HCT116 (cell line): ENCODE results near the gene C12orf57. TPM values are rescaled to one million over a fixed set of nuclear protein-coding genes. Genes with fewer than 3 reads are reported as not detected.

Experiments used
- ATAC-seq: fragments of 200-7000 bp; cut with Tn5 transposase; 2 replicates; pipeline ENCODE4 v1.9.1; 2020; ENCODE audit warnings: mild to moderate bottlenecking, moderate library complexity
- BruUV-seq: library from RNA; stranded (reverse); fragments of 400-500 nt; replicated peaks from 2 replicates; lab custom pipeline; 2021; lab: Mats Ljungman, UMichigan
- CTCF ChIA-PET: fragments of 300-600 bp; sonication (Branson Sonifier 250); formaldehyde crosslinking; loops from one replicate; lab custom pipeline; 2021; ENCODE audit warnings: antibody characterized with exemption; lab: Charles Lee
- POLR2A ChIA-PET: fragments of 300-600, 350-600 bp; sonication (Branson Sonifier 250); formaldehyde crosslinking; loops from one replicate; lab custom pipeline; 2021; ENCODE audit warnings: antibody characterized with exemption; lab: Charles Lee
- RAD21 ChIA-PET, 2 experiments: fragments of 300-600 bp; sonication (Branson Sonifier 250); formaldehyde crosslinking; loops; one replicate each; lab custom pipeline; 2023; ENCODE audit warnings: low total read pairs in 2 of 2; ENCODE audit not compliant: uncharacterized antibody in 2 of 2, unreplicated experiment in 2 of 2, low non-redundant PET in 1 of 2; lab: Charles Lee
- DNase-seq: peaks from one replicate; pipeline ENCODE4 v3.0.0-alpha.2; 2010; ENCODE audit warnings: low read depth, low spot score
- H2AFZ ChIP-seq: fragments of 200-600 bp; shearing (Covaris generic), sonication (generic); 2 replicates; pipeline ENCODE4 v1.6.1; 2017; ENCODE audit warnings: low read depth, mixed run types, mixed read lengths, antibody characterized with exemption, low read length; ENCODE audit not compliant: poor library complexity, severe bottlenecking
- H3K27ac ChIP-seq: 2 replicates; pipeline ENCODE4 v1.5.1; 2012; ENCODE audit warnings: low read depth, low read length
- H3K27me3 ChIP-seq: fragments of 200-600 bp; sonication (generic); 2 replicates; pipeline ENCODE4 v1.6.1; 2016; ENCODE audit warnings: mixed run types, low read length, mixed read lengths; ENCODE audit not compliant: insufficient read depth
- H3K36me3 ChIP-seq, 2 experiments: fragments of 200-500 bp in 1 of 2; fragments of 200-600 bp in 1 of 2; sonication (Bioruptor generic) in 1 of 2; sonication (generic) in 1 of 2; 2 replicates each; pipeline versions ENCODE4 v1.5.1 to v1.6.1; 2014 to 2016; ENCODE audit warnings: low read length in 2 of 2, inconsistent platforms in 1 of 2, mixed read lengths in 1 of 2, mixed run types in 1 of 2; ENCODE audit not compliant: insufficient read depth in 2 of 2, control insufficient read depth in 1 of 2
- H3K4me1 ChIP-seq, 2 experiments: fragments of 200-600 bp in 1 of 2; sonication (generic) in 1 of 2; 2 replicates each; pipeline versions ENCODE4 v1.5.1 to v1.6.1; 2012 to 2017; ENCODE audit warnings: low read length in 2 of 2, inconsistent platforms in 1 of 2, mild to moderate bottlenecking in 1 of 2, mixed read lengths in 1 of 2, mixed run types in 1 of 2, moderate library complexity in 1 of 2; ENCODE audit not compliant: insufficient read depth in 2 of 2, control insufficient read depth in 1 of 2
- H3K4me2 ChIP-seq: fragments of 200-600 bp; sonication (generic); 2 replicates; pipeline ENCODE4 v1.6.1; 2017; ENCODE audit warnings: mixed run types, low read length, mixed read lengths
- H3K4me3 ChIP-seq, 2 experiments: fragments of 200-600 bp in 1 of 2; sonication (generic) in 1 of 2; replicated peaks in 1 of 2; 2 replicates each; pipeline ENCODE4 v1.5.1; 2011 to 2016; ENCODE audit warnings: low read length in 2 of 2, control low read depth in 1 of 2, low read depth in 1 of 2, mild to moderate bottlenecking in 1 of 2, mixed read lengths in 1 of 2, mixed run types in 1 of 2
- H3K79me2 ChIP-seq: fragments of 200-600 bp; sonication (generic); 2 replicates; pipeline ENCODE4 v1.6.1; 2017; ENCODE audit warnings: mild to moderate bottlenecking, mixed run types, low read length, moderate library complexity, mixed read lengths; ENCODE audit not compliant: insufficient read depth
- H3K9ac ChIP-seq: fragments of 200-600 bp; sonication (generic); 2 replicates; pipeline ENCODE4 v1.6.1; 2016; ENCODE audit warnings: low read length, mixed read lengths
- H3K9me2 ChIP-seq: fragments of 200-600 bp; sonication (generic), shearing (Covaris generic); 2 replicates; pipeline ENCODE4 v1.6.1; 2017; ENCODE audit warnings: mixed run types, mild to moderate bottlenecking, moderate library complexity; ENCODE audit not compliant: insufficient read depth
- H3K9me3 ChIP-seq, 2 experiments: fragments of 200-500 bp in 1 of 2; fragments of 200-600 bp in 1 of 2; sonication (Bioruptor generic) in 1 of 2; sonication (generic) in 1 of 2; 2 replicates each; pipeline ENCODE4 v1.6.1; 2014 to 2017; ENCODE audit warnings: low read length in 2 of 2, mixed read lengths in 2 of 2, inconsistent platforms in 1 of 2, low read depth in 1 of 2, mild to moderate bottlenecking in 1 of 2, mixed run types in 1 of 2, moderate library complexity in 1 of 2; ENCODE audit not compliant: control insufficient read depth in 1 of 2, insufficient read depth in 1 of 2
- H4K20me1 ChIP-seq: fragments of 200-600 bp; sonication (generic), shearing (Covaris generic); 2 replicates; pipeline ENCODE4 v1.6.1; 2017; ENCODE audit warnings: mixed run types, mild to moderate bottlenecking, moderate library complexity; ENCODE audit not compliant: insufficient read depth
- CBX3 ChIP-seq: IDR thresholded peaks from 2 replicates; pipeline ENCODE4 v1.6.1; 2012; ENCODE audit warnings: low read depth
- FOSL1 ChIP-seq: IDR thresholded peaks from 2 replicates; pipeline ENCODE4 v1.6.1; 2012; ENCODE audit warnings: low read depth
- POLR2A ChIP-seq: IDR thresholded peaks from 2 replicates; pipeline ENCODE4 v1.7.0; 2011; ENCODE audit warnings: borderline replicate concordance; ENCODE audit not compliant: insufficient read depth, insufficient read length; ENCODE audit errors: extremely low read depth
- POLR2AphosphoS5 ChIP-seq: IDR thresholded peaks from 2 replicates; pipeline ENCODE4 v1.6.1; 2011; ENCODE audit warnings: mild to moderate bottlenecking, low read depth, low read length, moderate library complexity
- REST ChIP-seq: IDR thresholded peaks from 2 replicates; pipeline ENCODE4 v1.6.1; 2012; ENCODE audit warnings: low read depth
- SP1 ChIP-seq: IDR thresholded peaks from 2 replicates; pipeline ENCODE4 v1.6.1; 2012; ENCODE audit warnings: low read depth
- SRF ChIP-seq: IDR thresholded peaks from 2 replicates; pipeline ENCODE4 v1.6.1; 2012; ENCODE audit warnings: low read depth
- TCF7L2 ChIP-seq: IDR thresholded peaks from 2 replicates; pipeline ENCODE4 v1.7.0; 2011; ENCODE audit warnings: borderline replicate concordance, inconsistent platforms; ENCODE audit not compliant: insufficient read depth, insufficient read length; ENCODE audit errors: extremely low read depth
- ZBTB33 ChIP-seq: IDR thresholded peaks from 2 replicates; pipeline ENCODE4 v1.6.1; 2011; ENCODE audit warnings: mild to moderate bottlenecking, low read length, moderate library complexity; ENCODE audit not compliant: insufficient replicate concordance; ENCODE audit errors: extremely low read depth
- ZFX ChIP-seq: fragments of 450-650 bp; IDR thresholded peaks from 2 replicates; pipeline ENCODE4 v1.6.1; 2017
- intact Hi-C: fragments of 100-400 bp; cut with micrococcal nuclease; formaldehyde crosslinking; loops from 2 replicates; pipeline ENCODE4 v1.10.0; 2022
- total RNA-seq: library from RNA; stranded (reverse); gene quantifications from one replicate; pipeline ENCODE4 v1.2.1, GENCODE V29; 2021; ENCODE audit not compliant: unreplicated experiment

C12orf57 gene
- total RNA-seq, 1 experiment from 2014 or later: 202 TPM

DNA sequence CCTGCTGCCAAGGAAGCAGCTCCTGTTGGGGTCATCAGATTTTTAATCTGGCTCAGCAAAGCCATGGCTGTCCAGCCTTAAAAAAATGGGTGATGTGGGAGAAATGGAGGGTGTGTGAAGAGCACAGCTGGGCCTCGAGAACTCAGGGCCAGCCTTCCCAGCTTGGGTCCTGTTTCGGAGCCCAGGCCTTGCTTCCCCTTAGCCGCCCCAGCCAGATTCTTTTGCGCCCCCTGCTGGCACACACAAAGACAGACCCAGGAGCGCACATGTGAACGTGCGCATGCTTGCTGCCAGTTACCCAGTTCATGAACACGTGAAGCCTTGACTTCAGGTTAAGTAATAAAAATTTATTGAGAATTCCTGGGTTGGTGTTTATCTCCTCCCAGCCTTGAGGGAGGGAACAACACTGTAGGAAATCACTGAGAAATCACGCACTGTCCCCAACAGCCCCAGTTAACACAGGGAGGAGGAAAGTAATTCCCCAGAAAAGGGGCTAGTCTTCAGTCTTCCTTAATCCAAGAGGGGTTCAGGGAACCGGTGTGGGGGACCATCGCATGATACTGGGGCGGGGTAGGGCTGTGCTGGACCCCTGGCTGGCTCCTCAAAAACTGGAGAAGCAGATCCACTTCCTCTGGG, 21.3 kb downstream of the C12orf57 start (continued):
- TF ChIP-seq POLR2A (peak; percentile 56), POLR2AphosphoS5 (peak; percentile 83), ZFX (peak; percentile 57; the same call in 1 of the 2 replicates), TCF7L2 (peak; percentile 13)

- Histone ChIP-seq H3K27me3 (no peaks in the 10 kb centered on the region), H3K79me2 (peaks cover 75% of the 10 kb centered on the region), H3K4me1 (peaks cover 34 to 74% of the 10 kb centered on the region in 2 experiments), H3K4me3 (no peak overlapping the region), H3K9me2 (no peaks in the 10 kb centered on the region), H2AFZ (no peak overlapping the region), H3K9me3 (no peaks in the 10 kb centered on the region), H3K27ac (peak overlapping the region; percentile 97), H4K20me1 (peaks cover 8% of the 10 kb centered on the region; the same call in 1 of the 2 replicates), H3K36me3 (peaks cover 21 to 39% of the 10 kb centered on the region in 2 experiments; a peak in 2 of 4 replicates), H3K4me2 (peak overlapping the region; percentile 87), H3K9ac (peak overlapping the region; percentile 100)
- TF ChIP-seq FOSL1 (no peak), SRF (no peak), POLR2A (no peak), ZBTB33 (no peak), REST (no peak), CBX3 (no peak), SP1 (no peak)
- no peak for ATAC-seq
- intact Hi-C loops: loop anchor here (1.0 to 2.0 kb wide), 2 partner anchors 41 to 92 kb away; partner anchors contain the start of gene SPSB2
- CTCF ChIA-PET: no interaction called here
- POLR2A ChIA-PET: interaction anchor here (1.3 to 9.9 kb wide), 2 partner anchors 19 to 94 kb away, joined by 4 to 269 read pairs; partner anchors contain the start of genes C12orf57 and RNU7-1
- RAD21 ChIA-PET: no interaction called here
- no peak for DNase-seq
- no TSS peak for BruUV-seq
Measured at GRCh38 chr12:6965714-6966113, 21.9 kb downstream of the C12orf57 start.
